HEK293 (cell line): ENCODE data around the gene CYTH4.

Experiments
- ZNF121 ChIP-seq: fragments of 450-650 bp; formaldehyde crosslinking; IDR thresholded peaks from 2 replicates; pipeline ENCODE4 v1.5.1; 2016; ENCODE audit warnings: missing biosample characterization, missing genetic modification characterization
- ZNF16 ChIP-seq: fragments of 450-650 bp; formaldehyde crosslinking; IDR thresholded peaks from 2 replicates; pipeline ENCODE4 v1.5.1; 2016; ENCODE audit warnings: low read depth, missing biosample characterization, missing genetic modification characterization
- ZNF274 ChIP-seq, 2 experiments: fragments of 200-500 bp in 1 of 2; fragments of 450-650 bp in 1 of 2; sonication (Bioruptor generic) in 1 of 2; formaldehyde crosslinking in 1 of 2; IDR thresholded peaks; 2 replicates each; pipeline versions ENCODE4 v1.5.1 to v1.6.1; 2014 to 2016; ENCODE audit warnings: borderline replicate concordance in 1 of 2, inconsistent platforms in 1 of 2, low read length in 1 of 2, missing biosample characterization in 1 of 2, missing genetic modification characterization in 1 of 2
- ZNF37A ChIP-seq: fragments of 450-650 bp; IDR thresholded peaks from 2 replicates; pipeline ENCODE4 v1.5.1; 2018; ENCODE audit warnings: missing biosample characterization, missing genetic modification characterization
- TF ChIP-seq, protein P1 (sequence below): fragments of 450-650 bp; formaldehyde crosslinking; IDR thresholded peaks from 2 replicates; pipeline ENCODE4 v1.5.1; 2016; ENCODE audit warnings: missing biosample characterization, missing genetic modification characterization
- TF ChIP-seq, protein P2 (sequence below): fragments of 450-650 bp; formaldehyde crosslinking; conservative IDR thresholded peaks from 2 replicates; pipeline ENCODE4 v1.5.1; 2016; ENCODE audit warnings: low read depth, missing biosample characterization, missing genetic modification characterization

DNA sequence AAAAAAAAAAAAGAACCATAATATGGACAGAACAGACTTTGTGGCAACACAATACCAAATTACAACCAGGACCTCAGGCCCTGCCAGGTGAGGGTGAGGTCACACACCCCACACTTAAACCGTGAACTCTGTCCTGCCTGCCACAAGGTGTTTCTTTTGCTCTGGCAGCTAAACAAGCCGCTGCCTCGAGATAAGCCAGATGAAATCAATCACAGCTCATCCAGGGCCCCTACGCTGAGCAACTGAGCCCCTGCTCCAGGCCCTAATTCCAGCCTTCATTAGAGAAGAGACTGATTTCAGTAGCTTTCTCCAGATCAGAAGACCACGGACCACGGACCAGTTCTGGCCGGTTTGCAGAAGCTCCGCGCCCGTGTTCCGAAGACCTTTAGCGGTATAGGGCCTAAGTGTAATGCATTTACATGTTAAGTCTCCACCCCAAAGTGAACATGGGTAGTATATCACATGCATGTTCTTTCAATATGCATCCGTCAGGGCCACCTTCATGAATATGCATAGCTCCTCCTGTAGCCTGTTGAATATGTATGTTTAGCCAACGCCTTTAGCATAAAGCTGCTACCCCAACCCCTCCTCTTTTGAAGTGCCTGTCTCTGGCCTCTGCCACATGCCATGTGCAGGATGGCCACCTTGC, 23.4 kb upstream of the CYTH4 start:
- TF ChIP-seq ZNF274 (IDR thresholded peaks at IDR 0.05; ENCODE audit: low read length) (no peak), ZNF274 (tag by site-specific recombination; IDR thresholded peaks at IDR 0.05; ENCODE audit: borderline replicate concordance) (no peak), ZNF37A (tag by site-specific recombination) (no peak), ZNF16 (tag by site-specific recombination) (no peak), ZNF121 (tag by site-specific recombination) (no peak)
- TF ChIP-seq, protein P1, sequence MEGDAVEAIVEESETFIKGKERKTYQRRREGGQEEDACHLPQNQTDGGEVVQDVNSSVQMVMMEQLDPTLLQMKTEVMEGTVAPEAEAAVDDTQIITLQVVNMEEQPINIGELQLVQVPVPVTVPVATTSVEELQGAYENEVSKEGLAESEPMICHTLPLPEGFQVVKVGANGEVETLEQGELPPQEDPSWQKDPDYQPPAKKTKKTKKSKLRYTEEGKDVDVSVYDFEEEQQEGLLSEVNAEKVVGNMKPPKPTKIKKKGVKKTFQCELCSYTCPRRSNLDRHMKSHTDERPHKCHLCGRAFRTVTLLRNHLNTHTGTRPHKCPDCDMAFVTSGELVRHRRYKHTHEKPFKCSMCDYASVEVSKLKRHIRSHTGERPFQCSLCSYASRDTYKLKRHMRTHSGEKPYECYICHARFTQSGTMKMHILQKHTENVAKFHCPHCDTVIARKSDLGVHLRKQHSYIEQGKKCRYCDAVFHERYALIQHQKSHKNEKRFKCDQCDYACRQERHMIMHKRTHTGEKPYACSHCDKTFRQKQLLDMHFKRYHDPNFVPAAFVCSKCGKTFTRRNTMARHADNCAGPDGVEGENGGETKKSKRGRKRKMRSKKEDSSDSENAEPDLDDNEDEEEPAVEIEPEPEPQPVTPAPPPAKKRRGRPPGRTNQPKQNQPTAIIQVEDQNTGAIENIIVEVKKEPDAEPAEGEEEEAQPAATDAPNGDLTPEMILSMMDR (tag by site-specific recombination), result no peak
- TF ChIP-seq, protein P2, sequence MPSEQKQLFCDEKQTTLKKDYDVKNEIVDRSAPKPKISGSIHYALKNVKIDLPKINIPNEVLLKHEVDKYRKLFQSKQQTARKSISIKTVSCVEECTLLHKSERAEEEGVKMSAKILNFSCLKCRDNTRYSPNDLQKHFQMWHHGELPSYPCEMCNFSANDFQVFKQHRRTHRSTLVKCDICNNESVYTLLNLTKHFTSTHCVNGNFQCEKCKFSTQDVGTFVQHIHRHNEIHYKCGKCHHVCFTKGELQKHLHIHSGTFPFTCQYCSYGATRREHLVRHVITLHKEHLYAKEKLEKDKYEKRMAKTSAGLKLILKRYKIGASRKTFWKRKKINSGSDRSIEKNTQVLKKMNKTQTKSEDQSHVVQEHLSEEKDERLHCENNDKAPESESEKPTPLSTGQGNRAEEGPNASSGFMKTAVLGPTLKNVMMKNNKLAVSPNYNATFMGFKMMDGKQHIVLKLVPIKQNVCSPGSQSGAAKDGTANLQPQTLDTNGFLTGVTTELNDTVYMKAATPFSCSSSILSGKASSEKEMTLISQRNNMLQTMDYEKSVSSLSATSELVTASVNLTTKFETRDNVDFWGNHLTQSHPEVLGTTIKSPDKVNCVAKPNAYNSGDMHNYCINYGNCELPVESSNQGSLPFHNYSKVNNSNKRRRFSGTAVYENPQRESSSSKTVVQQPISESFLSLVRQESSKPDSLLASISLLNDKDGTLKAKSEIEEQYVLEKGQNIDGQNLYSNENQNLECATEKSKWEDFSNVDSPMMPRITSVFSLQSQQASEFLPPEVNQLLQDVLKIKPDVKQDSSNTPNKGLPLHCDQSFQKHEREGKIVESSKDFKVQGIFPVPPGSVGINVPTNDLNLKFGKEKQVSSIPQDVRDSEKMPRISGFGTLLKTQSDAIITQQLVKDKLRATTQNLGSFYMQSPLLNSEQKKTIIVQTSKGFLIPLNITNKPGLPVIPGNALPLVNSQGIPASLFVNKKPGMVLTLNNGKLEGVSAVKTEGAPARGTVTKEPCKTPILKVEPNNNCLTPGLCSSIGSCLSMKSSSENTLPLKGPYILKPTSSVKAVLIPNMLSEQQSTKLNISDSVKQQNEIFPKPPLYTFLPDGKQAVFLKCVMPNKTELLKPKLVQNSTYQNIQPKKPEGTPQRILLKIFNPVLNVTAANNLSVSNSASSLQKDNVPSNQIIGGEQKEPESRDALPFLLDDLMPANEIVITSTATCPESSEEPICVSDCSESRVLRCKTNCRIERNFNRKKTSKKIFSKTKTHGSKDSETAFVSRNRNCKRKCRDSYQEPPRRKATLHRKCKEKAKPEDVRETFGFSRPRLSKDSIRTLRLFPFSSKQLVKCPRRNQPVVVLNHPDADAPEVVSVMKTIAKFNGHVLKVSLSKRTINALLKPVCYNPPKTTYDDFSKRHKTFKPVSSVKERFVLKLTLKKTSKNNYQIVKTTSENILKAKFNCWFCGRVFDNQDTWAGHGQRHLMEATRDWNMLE (tag by site-specific recombination), result no peak
